RWPE1 (cell line): ENCODE results near the gene FBXO42.
"Not testable (repeated sequence)": the region's sequence is repeated elsewhere in the genome, so short reads cannot be mapped to it uniquely, and the experiment has no call there.

ENCODE experiments used
- CTCF ChIA-PET: fragments of 350-600 bp; sonication (Branson Sonifier 250); formaldehyde crosslinking; extraction: SDS; loops from one replicate; lab custom pipeline; 2021; lab: Yijun Ruan, JAX
- POLR2A ChIA-PET: fragments of 400-600 bp; formaldehyde crosslinking; extraction: SDS; loops from one replicate; lab custom pipeline; 2020; ENCODE audit warnings: antibody characterized with exemption; ENCODE audit not compliant: low non-redundant PET; lab: Yijun Ruan, JAX
- DNase-seq: peaks from one replicate; pipeline ENCODE4 v3.0.0; 2012; ENCODE audit warnings: low spot score
- H3K27ac ChIP-seq: fragments of 450-650 bp; 2 replicates; pipeline ENCODE4 v1.5.1; 2017
- CTCF ChIP-seq: fragments of 450-650 bp; conservative IDR thresholded peaks from 2 replicates; pipeline ENCODE4 v1.5.1; 2017; ENCODE audit warnings: low read depth, mild to moderate bottlenecking

Gene FBXO42

GRCh38 chr1:16260814-16261213 lies 91.5 kb downstream of the FBXO42 start:
- DNase-seq, result no peak
- H3K27ac ChIP-seq, result no peak overlapping the region
- CTCF ChIA-PET, result interaction anchor here (0.6 to 1.0 kb wide), 2 partner anchors 17 to 20 kb away, joined by 3 to 4 read pairs; no protein-coding TSS in a partner anchor
- POLR2A ChIA-PET, result no interaction called here
- no peak for TF ChIP-seq CTCF

GRCh38 chr1:16258591-16259135 lies 93.6 kb downstream of the FBXO42 start:
- CTCF ChIA-PET, result interaction anchor here (0.6 to 1.1 kb wide), 2 partner anchors 14 to 105 kb away, joined by 3 read pairs; no protein-coding TSS in a partner anchor
- no peak for TF ChIP-seq CTCF
- POLR2A ChIA-PET, result no interaction called here
- DNase-seq, result no peak
- no peak overlapping the region for H3K27ac ChIP-seq

DNA sequence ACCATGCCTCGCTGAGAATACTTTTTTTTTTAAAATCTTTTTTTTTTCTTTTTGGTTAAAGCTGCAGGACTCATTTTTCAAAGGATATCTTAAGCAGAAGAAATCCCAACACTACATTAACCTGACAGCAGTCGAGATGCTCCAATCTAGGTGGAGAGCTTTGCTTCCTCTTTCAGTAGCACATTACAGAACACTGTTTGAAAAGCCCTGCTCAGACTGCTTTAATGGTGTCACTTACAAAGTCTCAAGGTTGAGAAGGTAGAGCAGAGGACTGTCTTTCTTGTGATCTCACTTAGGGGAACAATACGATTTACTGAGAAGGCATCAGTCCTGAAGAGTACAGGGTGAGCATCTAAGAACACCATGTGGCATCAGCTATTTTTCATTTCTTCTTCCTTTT lies 94.3 kb downstream of the FBXO42 start:
- ChIA-PET CTCF (interaction anchor here (1.1 kb wide), 1 partner anchor 106 kb away, joined by 3 read pairs; no protein-coding TSS in a partner anchor), POLR2A (no interaction called here)
- TF ChIP-seq CTCF, result no peak
- H3K27ac ChIP-seq, result no peak overlapping the region
- no peak for DNase-seq

- CTCF ChIA-PET, H3K27ac ChIP-seq, POLR2A ChIA-PET, DNase-seq: not testable (repeated sequence)
Observed at GRCh38 chr1:16257556-16257955, 94.7 kb downstream of the FBXO42 start.

- ChIA-PET CTCF (no interaction called here), POLR2A (no interaction called here)
- TF ChIP-seq CTCF, result no peak
- H3K27ac ChIP-seq, result no peak overlapping the region
- no peak for DNase-seq
Observed at GRCh38 chr1:16256478-16256877, 95.8 kb downstream of the FBXO42 start.

GRCh38 chr1:16254263-16254928 lies 97.9 kb downstream of the FBXO42 start:
- TF ChIP-seq CTCF, result no peak
- ChIA-PET CTCF (interaction anchor here (0.5 to 1.0 kb wide), 2 partner anchors 10 to 36 kb away, joined by 3 to 9 read pairs; no protein-coding TSS in a partner anchor), POLR2A (no interaction called here)
- DNase-seq, result no peak
- H3K27ac ChIP-seq, result no peak overlapping the region

DNA sequence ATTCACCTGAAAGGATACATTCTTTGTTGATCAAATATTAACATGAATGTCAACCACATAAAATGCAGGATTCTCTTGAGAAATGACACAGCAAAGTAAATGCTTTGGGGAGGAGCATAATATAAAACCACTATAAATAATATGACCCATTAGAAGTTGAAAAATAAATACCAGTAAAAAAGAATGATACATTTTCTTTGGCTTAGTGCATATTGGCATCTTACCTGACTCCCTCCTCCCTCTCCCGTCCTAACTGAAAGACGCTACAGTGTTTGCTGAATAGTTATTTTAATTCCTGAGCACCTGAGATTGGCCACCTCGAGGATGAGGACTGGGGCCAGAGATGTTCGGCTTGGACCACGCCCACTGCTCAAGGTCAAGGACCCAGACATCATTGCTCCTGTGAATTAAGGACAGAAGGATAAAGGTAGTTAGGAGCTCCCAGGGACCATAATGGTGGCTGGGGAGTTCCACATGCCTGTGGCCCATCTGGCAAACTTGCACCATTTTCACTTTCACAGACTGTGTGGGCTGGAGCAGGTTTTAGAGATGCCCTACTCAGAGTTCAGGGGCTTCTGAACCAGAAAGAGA lies 98.9 kb downstream of the FBXO42 start:
- TF ChIP-seq CTCF, result no peak
- H3K27ac ChIP-seq, result no peak overlapping the region
- POLR2A ChIA-PET, result no interaction called here
- DNase-seq, result no peak
- CTCF ChIA-PET, result interaction anchor here (1.0 kb wide), 1 partner anchor 9 kb away, joined by 9 read pairs; no protein-coding TSS in a partner anchor
